ENCODE results near the gene NHERF1.

The NHERF1 gene

DNA sequence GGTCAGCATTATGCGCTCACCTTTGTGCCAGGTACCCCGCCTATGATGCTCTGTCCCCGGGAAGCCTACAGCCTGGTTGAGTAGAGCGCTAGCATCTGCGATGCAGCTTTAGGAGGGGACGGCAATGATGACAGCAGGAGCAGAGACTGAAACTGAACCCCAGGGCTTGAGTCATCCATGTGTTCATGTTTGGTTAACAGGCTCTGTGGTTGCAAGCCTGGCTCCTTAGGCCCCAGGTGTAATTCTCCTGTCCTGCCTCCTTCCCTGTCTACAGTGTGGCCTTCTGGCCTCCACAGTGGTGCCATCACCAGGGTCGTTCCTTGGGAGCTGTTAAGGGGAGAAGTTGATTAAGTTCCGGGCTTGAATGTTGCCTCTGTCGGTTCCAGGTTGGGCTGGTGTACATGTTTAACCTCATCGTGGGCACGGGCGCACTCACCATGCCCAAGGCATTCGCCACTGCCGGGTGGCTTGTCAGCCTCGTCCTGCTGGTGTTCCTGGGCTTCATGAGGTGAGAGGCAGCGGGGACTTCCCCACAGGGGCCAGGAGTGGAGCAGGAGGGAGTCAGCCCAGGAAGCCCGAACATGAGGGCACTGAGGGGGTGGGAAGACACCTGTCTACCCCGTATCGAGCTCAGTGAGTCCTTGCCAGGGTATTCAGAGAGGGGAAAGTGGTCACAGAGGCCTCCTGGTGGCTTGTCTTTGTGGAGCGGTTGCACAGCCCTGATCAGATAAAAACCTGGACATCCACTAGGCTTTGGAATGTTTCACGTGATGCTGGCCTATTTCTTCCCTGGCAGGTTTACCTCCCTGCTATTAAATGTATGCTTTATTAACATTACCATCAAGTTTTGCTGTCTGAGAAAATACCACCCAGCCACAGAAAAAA, 36.9 kb downstream of the NHERF1 start:
- no peak for DNase-seq (ENCODE audit: low read depth)

DNA sequence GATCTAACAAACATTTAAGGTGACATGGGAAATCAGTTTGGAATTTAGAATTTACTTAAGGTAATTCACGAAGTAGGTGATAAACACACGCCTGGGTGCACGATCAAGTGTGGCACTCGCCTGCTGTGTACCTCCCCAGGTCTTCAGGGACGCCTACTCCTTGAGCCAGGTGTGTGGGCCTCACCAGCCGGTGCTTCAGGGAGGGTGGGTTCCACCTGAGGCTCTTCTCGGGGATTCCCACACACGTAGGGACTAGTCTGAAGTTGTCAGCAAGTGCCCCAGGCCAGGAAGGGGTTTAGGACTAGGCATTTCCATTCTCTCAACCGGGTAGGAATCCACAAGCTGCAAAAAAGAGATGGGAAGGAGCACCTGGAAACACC, 37.5 kb downstream of the NHERF1 start:
- DNase-seq (ENCODE audit: low read depth), result no peak

DNA sequence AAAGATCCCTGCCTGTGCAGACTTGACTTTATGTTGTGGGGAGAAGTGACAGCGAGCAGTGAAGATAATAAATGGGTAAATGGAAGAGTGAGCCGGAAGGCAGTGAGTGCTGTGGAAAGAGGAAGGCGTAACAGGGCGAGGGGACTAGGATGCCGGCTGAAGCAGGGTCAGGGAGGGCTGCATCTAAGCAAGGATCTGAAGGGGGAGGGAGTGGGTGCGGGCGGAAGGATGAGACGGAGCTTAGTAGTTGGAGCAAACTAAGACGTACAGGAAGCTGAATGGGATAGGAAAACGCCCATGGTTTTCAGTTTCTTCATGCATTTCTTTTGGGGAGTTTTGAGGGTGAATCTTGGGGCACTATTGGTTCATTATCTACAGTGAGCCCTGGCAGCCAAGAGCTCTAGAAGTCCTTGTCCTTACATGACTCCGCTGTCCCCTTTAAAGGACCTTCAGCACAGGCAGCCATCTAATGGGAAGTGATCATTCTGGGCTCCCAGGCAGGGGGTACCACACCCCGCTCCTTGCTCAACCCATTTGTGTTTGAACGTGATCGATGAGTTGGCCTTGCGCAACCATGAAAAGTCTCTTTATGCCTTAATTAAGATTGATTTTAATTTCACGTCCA, 38.1 kb downstream of the NHERF1 start:
- no peak for DNase-seq (ENCODE audit: low read depth)

- DNase-seq (ENCODE audit: low read depth), result no peak
These were observed 42.0 kb downstream of the NHERF1 start for GRCh38 chr17:74790161-74791058.

DNA sequence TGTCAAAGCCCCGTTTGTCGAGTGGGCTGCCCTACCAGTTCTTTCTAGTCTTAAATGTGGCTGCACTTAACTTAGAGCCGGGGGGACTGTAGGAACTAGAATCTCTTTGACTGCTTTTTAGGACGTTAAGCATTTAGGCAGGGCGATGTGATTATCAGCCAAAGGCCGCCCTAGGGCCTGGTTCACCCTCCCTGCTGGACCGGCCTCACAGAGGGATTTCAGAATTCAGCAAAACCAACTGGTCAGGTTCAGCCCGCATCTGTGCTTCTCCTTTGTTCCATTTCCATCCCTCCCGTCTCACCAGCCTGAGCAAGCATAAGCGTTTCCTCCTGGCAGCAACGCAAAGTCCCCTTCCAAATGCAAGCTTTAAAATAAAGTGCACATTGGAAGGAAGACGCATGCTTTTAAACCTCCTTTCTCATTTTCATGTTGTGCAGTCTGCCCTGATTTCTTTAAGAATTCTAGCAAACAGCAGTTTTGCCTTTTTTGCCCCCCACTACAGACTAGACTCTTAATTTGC, 44.2 kb downstream of the NHERF1 start:
- no peak for DNase-seq (ENCODE audit: low read depth)

- no peak for DNase-seq (ENCODE audit: low read depth)
These were observed 47.0 kb downstream of the NHERF1 start for GRCh38 chr17:74795327-74796020.

GRCh38 chr17:74796211-74796610, 47.8 kb downstream of the NHERF1 start:
- DNase-seq (ENCODE audit: low read depth), result no peak

GRCh38 chr17:74796866-74797265, 48.4 kb downstream of the NHERF1 start:
- no peak for DNase-seq (ENCODE audit: low read depth)

DNA sequence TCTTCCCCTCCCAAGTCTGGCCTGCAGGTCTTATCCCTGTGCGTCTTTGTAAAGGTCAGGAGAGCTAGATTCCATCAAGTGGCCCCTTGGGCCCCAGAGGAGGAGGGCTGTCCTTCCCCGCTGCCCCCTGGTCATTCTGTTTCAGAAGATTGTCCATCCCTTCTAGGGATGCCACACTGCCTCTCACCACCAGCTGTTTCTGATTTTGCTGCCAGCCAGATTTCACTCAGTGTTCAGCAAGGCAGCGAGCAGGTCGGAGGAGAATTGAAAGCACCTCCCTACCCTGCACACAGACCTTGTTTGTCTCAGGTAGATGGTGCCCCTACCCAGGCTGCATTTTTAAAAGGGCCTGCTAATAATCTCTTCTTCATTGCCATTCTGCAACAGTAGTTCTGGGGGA, 49.4 kb downstream of the NHERF1 start:
- no peak for DNase-seq (ENCODE audit: low read depth)

DNA sequence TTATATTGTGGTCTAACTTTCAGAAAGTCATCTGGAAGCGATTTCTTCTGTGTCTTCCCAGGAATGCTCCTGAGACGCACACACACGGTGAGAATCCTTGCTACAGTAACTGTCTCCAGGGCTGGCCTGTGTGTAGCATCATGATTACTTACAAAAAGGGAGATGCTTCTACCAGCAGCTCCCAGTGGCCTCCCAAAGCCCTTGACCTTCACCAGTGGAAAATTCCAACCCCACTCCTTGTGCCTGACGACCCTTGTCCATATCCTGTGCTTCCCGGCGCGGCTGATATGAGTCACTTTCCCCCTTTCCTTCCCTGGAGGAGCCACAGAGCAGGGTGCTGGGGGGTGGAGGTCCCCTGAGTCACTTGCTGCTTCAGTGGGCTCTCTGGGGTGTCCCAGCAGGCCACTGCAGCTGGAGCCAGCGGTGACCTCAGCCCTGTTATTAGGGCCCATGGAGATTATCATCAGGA, 49.8 kb downstream of the NHERF1 start:
- DNase-seq (ENCODE audit: low read depth), result peak; percentile 78

- no peak for DNase-seq (ENCODE audit: low read depth)
These were observed 50.7 kb downstream of the NHERF1 start for GRCh38 chr17:74799097-74799496.

DNA sequence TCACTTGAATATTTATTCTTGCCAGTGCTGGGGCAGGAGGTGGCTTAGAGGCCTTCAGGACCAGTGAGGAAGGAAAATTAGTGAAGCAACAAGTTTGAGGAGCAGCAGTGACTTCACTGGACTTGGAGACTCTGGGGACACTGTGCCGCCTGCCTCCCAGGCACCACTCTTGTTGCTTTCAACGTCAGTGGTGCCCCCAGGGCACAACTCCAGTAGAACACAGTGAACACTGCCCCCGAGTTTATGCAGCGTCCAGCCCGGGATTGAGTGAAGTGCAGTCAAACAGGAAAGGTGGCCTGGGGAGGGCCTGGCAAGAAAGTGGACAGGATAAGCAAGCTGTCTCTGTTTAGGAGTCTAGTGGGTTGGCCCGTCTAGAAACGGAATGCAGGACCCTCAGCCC, 52.1 kb downstream of the NHERF1 start:
- DNase-seq (ENCODE audit: low read depth), result no peak

GRCh38 chr17:74801896-74802295, 53.5 kb downstream of the NHERF1 start:
- no peak for DNase-seq (ENCODE audit: low read depth)

- DNase-seq (ENCODE audit: low read depth), result no peak
These were observed 55.0 kb downstream of the NHERF1 start for GRCh38 chr17:74803388-74803930.

DNA sequence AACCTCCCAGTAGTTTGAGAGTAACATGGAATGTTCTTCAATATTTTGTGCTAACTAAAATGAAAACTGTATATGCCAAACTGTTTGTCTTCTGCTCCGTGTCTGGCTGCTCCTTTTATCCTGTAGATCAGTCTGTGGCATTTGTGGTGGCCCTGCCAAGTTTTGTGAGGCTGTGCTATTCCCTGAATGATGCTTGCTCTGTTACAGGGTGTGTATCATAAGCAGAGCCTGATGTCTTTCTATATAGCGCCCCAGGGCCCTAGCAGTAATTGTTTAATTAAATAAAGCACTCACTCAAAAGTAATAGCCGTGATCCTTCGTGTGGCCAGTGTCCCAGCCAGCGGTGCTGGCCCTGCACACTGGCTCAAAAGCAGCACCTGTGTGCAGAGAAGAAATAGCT, 55.5 kb downstream of the NHERF1 start:
- no peak for DNase-seq (ENCODE audit: low read depth)

GRCh38 chr17:74804683-74805082, 56.3 kb downstream of the NHERF1 start:
- DNase-seq (ENCODE audit: low read depth), result no peak

GRCh38 chr17:74805591-74805991, 57.2 kb downstream of the NHERF1 start:
- no peak for DNase-seq (ENCODE audit: low read depth)

- no peak for DNase-seq (ENCODE audit: low read depth)
These were observed 57.9 kb downstream of the NHERF1 start for GRCh38 chr17:74806334-74806733.

- DNase-seq (ENCODE audit: low read depth), result no peak
These were observed 59.0 kb downstream of the NHERF1 start for GRCh38 chr17:74807441-74807840.

- no peak for DNase-seq (ENCODE audit: low read depth)
These were observed 59.5 kb downstream of the NHERF1 start for GRCh38 chr17:74807925-74808324.

DNA sequence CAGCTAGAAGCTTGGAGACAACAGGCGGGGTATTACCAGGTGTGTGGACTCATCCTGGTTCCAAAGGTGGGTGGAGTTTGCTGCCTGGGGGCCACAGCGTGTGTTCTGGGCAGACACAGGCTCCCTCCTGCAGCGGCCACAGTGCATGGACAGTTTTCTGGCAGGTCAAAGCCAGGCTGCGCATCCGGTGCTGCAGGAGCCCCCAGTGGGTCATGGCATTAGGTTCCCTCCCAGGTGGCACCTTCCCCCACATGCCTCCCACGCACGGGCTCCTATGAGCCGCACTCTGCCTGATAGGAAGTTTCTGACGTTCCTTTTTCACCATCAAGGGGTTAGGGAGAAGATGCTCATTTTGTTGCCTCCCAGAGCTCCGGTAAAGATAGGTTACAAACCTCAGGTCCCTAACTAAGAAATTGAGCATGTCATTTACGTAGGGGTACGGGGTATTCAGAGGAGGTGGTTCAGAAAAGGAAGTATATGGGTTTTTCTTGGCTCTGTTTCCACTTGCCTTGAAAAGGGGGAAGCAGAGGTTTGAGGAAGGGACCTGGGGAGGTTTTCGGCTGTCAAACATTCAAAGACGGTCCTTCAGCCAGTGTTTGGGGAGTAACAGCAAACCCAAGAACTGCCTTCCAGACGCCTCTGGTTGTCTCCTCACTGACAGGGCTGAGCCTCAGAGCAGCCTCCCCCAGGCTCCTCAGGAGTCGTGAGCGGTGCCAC, 60.4 kb downstream of the NHERF1 start:
- DNase-seq (ENCODE audit: low read depth), result no peak

Measured in ELR (cell line).